NCI-H748 (cell line): ENCODE data around the gene KCTD20.
A peak's percentile ranks its signal among the peaks of the same experiment; 100 is the strongest.
"Not testable (repeated sequence)": the region's sequence is repeated elsewhere in the genome, so short reads cannot be mapped to it uniquely, and the experiment has no call there.

Experiments used
- DNase-seq: peaks from one replicate; lab custom pipeline; 2025; ENCODE audit not compliant: unreplicated experiment; lab: John Stamatoyannopoulos, UW

Gene KCTD20

GRCh38 chr6:36442671-36443470 lies at the start of gene KCTD20, which contains the start of gene PXT1:
KCTD20 (plus strand) TSS chr6:36443000; CDS start chr6:36470098, 27,098 bp downstream.
PXT1 (minus strand) TSS chr6:36442854; CDS start chr6:36426082, 16,772 bp downstream.
- peak; percentile 93 for DNase-seq

GRCh38 chr6:36399970-36400369 lies 42.8 kb upstream of the KCTD20 start:
- no peak for DNase-seq

- no peak for DNase-seq
Observed at GRCh38 chr6:36402481-36402880, 40.3 kb upstream of the KCTD20 start.

- DNase-seq, result no peak
Observed at GRCh38 chr6:36404164-36404563, 38.6 kb upstream of the KCTD20 start.

- not testable (repeated sequence) for DNase-seq
Observed at GRCh38 chr6:36409718-36410117, 33.1 kb upstream of the KCTD20 start.

GRCh38 chr6:36413489-36414480 lies 29.0 kb upstream of the KCTD20 start:
- no peak for DNase-seq

GRCh38 chr6:36414481-36414880 lies 28.3 kb upstream of the KCTD20 start:
- DNase-seq, result no peak

- no peak for DNase-seq
Observed at GRCh38 chr6:36418558-36418957, 24.2 kb upstream of the KCTD20 start.

GRCh38 chr6:36419310-36419709 lies 23.5 kb upstream of the KCTD20 start:
- DNase-seq, result no peak

- DNase-seq, result no peak
Observed at GRCh38 chr6:36422714-36423100, 20.1 kb upstream of the KCTD20 start.

GRCh38 chr6:36423101-36423824 lies 19.5 kb upstream of the KCTD20 start:
- peak; percentile 100 for DNase-seq

- no peak for DNase-seq
Observed at GRCh38 chr6:36426622-36427021, 16.2 kb upstream of the KCTD20 start.

GRCh38 chr6:36428911-36429310 lies 13.9 kb upstream of the KCTD20 start:
- peak; percentile 16 for DNase-seq

- no peak for DNase-seq
Observed at GRCh38 chr6:36430351-36430750, 12.4 kb upstream of the KCTD20 start.

GRCh38 chr6:36431197-36431596 lies 11.6 kb upstream of the KCTD20 start:
- no peak for DNase-seq

GRCh38 chr6:36432151-36432671 lies 10.6 kb upstream of the KCTD20 start:
- DNase-seq, result no peak

- no peak for DNase-seq
Observed at GRCh38 chr6:36436466-36436865, 6.3 kb upstream of the KCTD20 start.

- peak; percentile 98 for DNase-seq
Observed at GRCh38 chr6:36441307-36441894, 1.4 kb upstream of the KCTD20 start.

GRCh38 chr6:36442103-36442670 lies 613 bp upstream of the KCTD20 start:
- no peak for DNase-seq
